DLD1 (cell line): ENCODE data around the gene TUBGCP6.
"Not testable (repeated sequence)": the region's sequence is repeated elsewhere in the genome, so short reads cannot be mapped to it uniquely, and the experiment has no call there.

Experiments
- in situ Hi-C: cut with HindIII; loops from 2 replicates; pipeline ENCODE4 v1.10.0; 2017; ENCODE audit warnings: low sequenced_read_pairs

TUBGCP6 gene

DNA sequence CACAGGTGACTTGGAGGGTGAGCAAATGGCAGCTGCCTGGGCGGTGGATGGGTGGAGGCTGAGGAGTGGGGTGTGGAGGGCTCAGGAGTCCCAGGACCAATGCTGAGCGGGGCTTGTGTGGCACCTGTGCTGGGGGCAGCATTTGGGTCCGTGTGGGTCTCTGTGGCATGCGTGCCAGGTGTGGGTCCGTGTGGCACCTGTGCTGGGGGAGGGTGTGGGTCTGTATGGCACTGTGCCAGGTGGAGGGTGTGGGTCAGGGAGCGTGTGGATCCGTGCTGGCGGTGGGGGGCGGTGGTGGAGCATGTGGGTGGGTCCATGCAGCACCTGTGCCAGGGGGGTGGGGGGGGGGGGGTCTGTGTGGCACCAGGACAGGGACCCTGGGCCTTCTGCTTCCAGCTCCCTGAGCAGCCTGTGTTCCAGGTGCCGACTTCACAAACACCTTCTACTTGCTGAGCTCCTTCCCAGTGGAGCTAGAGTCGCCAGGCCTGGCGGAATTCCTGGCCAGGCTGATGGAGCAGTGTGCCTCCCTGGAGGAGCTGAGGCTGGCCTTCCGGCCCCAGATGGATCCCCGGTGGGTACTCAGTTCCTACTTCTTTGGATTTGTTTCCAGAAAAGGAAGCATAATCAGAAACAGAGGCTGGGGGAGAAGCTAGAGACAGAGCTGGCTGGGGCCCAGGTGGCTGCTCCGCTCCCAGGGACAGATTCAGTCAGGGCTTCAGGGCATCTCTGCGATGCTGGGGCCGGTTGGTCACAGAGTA is 29.3 kb downstream of the TUBGCP6 start:
- in situ Hi-C loops, result no loop called here

DNA sequence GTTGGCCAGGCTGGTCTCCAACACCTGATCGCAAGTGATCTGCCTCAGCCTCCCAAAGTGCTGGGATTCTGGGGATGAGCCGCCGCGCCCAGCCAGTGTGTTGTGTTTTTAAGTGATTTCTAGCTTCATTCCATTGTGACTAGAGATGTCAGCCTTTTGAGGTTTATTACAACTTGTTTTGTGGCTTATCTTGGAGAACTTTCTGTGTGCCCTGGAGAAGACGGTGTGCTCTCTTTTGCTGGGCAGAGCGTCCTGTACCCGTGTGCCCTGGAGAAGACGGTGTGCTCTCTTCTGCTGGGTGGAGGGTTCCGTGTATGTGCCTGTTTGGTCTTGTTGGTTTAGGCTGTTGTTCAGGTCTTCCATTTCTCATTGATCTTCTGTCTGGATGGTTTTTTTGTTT is 31.6 kb downstream of the TUBGCP6 start:
- in situ Hi-C loops, result no loop called here

DNA sequence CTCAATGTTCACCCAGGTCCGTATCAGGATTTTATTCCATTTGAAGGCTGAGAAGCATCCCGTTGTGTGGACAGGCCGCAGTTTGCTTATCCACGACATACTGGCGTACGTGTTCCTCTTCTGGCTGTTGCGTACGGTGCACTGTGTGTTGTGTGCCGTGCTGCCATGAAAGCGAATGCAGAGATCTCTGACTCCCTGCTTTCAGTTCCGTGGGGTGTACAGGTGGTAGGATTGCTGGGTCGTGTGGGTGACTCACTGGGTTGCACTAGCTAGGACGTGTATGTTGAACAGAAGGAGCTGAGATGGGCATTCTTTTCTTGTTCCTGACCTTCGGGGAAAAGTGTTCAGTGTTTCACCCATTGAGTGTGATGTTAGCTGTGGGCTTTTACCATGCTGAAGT is 33.7 kb downstream of the TUBGCP6 start:
- in situ Hi-C loops, result no loop called here

DNA sequence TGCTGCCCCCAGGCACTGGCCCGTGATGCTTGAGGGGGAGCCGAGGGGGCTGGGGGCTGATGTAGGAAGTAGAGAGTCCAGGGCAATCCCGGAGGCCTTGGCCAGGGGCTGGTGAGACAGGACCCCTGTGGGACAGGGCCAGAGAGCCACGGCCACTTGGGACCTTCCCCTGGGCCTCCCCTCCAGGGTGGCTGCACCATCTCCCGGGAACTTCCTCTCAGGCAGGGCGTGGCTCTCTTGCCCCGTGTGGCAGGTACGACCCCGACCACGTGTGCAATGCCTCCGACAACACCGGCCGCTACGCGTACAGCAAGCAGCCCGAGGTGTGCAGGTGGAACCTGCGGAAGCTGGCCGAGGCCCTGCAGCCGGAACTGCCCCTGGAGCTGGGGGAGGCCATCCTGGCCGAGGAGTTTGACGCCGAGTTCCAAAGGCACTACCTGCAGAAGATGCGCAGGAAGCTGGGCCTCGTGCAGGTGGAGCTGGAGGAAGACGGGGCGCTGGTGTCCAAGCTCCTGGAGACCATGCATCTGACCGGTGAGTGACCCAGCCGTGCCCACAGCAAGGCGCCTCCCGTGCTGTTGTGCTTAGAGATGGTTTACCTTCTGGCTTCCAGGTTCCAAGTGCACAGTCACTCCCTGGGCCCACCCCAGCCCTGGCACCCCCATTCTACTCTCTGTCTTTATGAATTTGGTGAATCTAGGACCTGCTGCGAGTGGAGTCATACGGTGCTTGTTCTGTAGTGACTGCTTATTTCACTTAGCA is 34.3 kb downstream of the TUBGCP6 start:
- in situ Hi-C loops, result no loop called here

DNA sequence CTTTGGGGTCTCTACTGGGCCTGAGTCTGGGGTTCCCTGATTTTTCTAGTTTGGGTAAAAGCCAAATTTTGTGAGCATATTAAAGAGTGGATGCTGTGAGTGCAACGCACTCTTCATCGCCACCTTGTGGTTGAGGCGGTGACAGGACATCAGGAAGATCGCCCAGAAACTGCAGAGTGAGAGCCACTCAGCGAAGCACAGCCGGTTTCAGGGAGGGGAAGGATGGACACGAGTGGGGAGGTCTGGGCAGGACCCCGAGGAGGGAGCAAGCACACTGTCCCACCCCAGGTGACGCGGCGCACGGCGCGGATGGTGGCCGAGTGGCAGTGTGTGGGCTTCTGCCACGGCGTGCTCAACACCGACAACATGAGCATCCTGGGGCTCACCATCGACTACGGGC is 34.9 kb downstream of the TUBGCP6 start:
- in situ Hi-C loops, result no loop called here

DNA sequence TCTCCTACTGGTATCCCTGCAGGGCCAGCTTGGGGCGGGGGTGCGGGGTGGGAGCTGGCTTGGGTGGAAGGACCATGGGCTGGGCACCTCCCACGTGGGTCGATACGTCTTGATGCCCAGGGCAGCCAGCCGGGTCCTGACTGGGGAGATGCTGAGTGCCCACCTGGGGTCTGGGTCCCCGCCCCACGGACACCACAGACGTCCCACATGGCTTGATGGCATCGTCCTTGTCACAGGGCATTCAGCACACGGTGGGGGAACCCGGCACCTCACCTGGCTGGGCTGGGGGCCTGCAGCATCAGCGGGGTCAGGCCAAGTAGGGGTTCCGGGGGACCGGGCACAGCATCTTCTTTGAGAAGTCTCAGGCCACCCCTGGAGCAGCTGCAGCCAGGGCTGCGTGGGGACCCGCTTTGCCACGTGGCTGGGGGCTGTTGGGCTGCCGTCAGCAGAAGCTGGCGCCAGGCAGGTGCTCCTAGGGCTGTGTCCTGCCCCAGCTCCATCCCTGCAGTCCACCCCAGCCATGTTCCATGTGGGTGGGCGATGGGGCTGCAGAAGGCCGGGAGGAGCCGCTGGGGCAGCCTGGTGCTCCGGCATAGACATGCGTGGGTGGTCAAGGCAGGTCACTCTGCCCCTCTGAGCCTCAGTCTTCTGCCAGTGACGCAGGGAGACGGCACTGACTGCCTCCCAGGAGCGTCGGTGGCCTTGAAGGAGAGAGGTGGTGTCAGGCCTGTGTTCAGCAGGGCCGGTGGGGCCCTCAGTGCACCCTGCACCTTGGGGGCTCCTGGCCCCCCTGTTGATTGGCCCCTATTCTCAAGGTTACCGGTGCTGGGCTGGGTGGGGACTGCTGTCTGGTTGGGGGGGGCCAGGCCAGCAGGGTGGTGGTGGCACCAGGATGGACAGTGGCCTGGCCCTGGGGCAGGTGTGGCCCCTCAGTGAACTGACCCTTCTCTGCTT is 35.6 kb downstream of the TUBGCP6 start:
- in situ Hi-C loops, result no loop called here

DNA sequence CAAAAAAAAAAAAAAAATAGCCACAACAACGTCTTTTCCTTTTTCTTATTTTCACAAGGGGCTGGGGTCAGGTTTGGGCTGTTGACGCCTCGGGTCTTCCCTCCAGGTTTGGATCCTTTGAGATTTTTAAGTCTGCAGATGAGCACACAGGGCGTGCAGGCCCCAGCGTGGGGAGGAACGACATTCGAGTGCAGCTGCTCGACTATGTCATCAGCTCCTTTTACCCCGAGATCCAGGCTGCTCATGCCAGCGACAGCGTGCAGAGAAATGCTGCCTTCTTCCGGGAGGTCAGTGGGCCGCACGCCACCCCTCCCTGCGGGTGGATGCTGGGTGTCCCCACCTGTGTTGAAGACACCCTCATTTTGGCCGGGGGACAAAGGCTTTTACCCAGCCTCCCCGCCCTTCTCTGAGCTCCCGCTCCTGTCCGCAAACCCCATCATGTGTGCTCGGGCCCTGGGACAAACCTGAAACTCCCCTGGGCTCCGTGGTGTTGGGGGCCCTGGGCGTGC is 36.3 kb downstream of the TUBGCP6 start:
- in situ Hi-C loops, result no loop called here

DNA sequence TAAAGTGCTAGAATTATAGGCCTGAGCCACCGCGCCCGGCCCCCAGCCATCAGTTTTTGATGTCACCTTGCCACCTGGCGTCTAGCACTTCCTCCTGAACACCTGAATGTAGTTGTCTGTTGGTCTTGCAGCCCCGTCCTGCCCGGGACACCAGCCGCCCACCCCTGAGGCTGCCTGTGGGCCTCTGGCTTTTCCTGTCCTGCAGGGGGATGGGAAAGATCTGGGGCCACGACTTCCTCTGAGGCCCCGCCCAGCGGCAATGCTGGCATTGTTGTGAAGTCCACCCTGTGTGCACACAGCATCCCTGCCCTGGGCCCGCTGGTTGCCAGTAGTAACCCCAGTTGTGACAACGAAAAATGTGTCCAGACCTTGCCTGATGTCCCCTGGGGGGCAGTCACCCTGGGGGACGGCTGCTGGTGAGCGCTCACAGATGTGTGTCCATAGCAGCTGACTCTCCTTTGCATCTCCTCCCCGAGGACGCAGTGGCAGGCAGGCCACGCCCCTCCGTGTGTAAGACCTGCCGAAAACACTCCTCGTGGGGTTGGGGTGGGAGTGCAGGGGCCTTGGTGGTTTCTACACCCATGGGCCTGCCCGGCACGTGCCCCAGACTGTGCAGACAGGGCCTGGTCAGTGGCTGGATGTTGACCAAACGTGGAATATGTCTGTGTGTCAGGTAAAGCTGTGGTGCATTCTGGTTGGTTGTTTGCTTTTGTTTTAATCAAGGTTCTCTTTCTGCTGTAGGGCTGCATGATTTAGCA is 37.3 kb downstream of the TUBGCP6 start:
- in situ Hi-C loops, result no loop called here

DNA sequence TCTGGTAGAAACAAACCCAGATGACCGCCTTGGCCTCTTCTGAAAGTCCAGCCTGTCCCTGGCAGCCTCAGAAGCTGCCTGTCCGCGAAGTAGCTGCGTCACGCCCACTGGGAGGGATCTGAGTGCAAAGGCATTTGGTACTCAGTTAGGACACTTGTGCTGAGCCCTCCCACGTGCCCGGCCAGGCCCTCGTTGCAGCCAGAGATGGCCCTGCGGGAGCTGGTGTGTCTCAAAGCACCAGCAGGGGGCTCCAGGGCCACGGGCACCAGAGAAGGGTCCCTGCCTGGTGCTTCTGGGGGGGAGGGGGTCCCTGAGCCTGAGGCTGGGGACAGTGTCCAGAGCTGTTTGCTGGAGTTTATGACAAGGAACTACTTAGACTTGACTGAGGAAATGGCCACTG is 38.2 kb downstream of the TUBGCP6 start:
- in situ Hi-C loops, result no loop called here

DNA sequence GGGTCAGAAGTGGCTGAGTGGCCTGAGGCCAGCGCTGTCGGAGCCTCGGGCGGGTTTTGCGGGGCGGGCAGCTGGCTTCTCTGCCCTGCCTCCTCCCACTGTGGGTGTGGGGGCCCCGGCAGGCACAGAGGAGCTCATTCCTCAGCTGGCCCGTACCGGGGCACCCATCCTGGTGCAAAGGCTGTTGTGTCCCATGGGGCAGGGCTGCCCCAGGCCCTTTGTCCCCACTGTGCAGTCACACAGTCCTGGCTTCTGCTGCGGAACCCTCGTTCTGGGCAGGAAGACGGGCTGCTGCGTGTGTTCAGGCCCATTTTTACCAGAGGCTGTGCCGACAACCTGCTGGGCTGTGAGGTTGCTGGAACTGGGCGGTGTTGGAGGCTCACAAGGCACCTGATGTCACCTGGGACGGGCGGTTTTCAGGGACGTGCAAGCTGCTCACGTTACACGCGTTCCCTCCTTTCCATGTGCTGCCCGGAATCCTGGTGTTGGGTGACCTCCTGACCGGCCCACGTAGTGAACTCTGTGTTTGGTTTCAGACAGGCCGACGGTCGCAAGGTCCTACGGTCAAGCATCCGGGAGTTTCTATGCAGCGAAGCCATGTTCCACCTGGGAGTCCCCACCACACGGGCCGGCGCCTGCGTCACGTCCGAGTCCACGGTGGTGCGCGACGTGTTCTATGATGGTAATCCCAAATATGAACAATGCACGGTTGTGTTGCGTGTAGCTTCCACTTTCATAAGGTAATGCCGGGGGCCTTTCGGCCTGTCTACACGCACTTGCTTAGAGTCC is 38.8 kb downstream of the TUBGCP6 start:
- in situ Hi-C loops, result no loop called here

DNA sequence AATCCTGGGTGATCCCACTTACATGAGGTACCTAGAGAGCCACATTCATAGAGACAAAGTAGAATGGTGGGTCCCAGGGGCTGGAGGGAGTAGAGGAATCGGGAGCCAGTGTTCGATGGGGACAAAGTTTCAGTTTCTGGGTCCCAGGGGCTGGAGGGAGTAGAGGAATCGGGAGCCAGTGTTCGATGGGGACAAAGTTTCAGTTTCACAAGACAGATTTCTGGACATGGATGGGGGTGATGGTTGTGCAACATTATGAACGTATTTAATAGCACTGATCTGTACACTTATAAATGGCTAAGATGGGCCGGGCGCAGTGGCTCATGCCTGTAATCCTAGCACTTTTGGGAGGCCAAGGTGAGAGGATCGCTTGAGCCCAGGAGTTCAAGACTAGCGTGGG is 39.8 kb downstream of the TUBGCP6 start:
- in situ Hi-C loops, result not testable (repeated sequence)

DNA sequence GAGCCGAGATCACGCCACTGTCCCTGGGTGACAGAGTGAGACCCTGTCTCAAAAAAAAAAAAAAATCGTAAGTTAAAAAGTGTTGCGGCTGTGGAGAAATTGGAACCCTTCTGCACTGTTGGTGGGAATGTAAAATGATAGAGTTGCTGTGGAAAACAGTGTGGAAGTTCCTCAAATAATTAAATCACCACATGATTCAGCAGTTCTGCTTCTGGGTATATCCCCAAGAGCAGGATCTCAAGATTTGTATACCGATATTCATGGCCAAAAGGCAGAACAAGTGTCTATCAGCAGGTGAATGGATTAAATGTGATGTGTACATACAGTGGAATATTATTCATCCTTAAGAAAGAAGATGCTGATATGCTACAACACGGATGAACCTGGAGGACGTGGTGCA is 40.3 kb downstream of the TUBGCP6 start:
- in situ Hi-C loops, result no loop called here

DNA sequence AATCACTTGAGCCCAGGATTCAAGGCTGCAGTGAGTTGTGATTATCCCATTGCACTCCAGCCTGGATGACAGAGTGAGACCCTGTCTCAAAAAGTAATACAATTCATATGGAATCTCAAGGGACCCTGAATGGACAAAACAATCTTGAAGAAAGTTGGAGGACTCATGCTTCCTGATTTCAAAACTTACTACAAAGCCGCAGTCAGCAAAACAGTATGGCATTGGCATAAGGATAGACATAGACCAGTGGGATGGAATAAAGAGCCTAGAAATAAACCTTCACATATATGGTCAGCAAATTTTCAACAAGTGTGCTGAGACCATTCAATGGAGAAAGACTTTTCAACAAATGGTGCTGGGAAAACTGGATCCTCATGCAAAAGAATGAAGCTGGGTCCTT is 41.5 kb downstream of the TUBGCP6 start:
- in situ Hi-C loops, result no loop called here

DNA sequence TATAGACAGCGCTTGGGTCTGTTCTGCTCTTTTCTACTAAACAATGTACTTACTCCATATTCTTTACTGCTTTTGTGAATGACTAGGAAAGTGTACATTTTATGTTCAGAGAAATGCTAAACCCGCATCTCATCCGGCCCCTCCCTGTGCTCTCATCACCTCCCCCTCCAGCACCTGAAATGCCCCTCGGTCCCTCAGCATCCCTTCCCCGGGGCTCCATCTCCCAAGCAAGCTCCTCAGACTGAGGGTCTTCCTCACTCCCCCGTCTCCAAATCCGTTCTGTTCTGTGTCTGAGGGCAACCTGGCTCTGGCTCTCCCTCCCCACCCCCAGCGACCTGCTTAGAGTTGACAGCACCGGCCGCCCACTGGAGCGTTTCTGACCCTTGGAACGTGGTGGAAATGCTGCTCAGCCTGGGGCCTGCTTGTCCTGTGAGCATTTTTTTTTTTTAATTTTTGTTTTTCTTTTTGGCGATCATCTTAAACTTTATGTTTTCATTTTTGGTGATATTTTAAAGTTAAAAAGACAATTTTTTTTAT is 42.6 kb downstream of the TUBGCP6 start:
- in situ Hi-C loops, result no loop called here

DNA sequence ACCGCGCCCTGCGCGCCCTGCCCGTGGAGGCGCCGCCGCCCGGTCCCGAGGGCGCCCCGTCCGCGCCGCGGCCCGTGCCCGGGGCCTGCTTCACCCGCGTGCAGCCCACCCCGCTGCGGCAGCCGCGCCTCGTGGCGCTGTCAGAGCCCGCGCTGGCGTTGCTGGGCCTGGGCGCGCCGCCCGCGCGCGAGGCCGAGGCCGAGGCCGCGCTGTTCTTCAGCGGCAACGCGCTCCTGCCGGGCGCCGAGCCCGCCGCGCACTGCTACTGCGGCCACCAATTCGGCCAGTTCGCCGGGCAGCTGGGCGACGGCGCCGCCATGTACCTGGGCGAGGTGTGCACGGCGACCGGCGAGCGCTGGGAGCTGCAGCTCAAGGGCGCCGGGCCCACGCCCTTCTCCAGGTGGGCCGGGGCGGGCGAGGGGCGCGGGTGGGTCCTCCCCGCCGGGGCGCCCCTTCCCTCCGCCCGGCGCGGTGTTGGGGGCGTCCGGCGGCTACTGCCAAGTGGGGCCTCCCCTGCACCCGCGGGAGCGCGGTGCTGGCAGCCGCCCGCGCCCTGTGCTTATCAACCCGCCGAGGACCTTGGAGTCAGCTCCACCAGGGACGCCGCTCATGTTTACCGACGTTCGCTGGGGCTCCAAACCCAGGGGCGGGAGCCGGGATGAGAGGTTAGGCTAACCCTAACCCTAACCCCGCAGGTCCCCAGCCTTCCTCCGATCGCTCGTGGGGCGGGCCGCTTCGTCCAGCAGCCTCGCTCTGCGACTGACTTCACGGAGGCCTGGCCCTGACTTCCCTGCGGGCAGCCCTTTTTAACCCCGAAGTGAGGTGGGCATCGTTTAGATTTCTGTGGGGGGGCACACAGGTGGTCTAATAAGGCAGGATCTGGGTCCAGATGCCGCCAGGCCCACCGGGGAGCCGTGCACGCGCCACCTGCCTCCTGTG is 43.4 kb downstream of the TUBGCP6 start:
- in situ Hi-C loops, result no loop called here

DNA sequence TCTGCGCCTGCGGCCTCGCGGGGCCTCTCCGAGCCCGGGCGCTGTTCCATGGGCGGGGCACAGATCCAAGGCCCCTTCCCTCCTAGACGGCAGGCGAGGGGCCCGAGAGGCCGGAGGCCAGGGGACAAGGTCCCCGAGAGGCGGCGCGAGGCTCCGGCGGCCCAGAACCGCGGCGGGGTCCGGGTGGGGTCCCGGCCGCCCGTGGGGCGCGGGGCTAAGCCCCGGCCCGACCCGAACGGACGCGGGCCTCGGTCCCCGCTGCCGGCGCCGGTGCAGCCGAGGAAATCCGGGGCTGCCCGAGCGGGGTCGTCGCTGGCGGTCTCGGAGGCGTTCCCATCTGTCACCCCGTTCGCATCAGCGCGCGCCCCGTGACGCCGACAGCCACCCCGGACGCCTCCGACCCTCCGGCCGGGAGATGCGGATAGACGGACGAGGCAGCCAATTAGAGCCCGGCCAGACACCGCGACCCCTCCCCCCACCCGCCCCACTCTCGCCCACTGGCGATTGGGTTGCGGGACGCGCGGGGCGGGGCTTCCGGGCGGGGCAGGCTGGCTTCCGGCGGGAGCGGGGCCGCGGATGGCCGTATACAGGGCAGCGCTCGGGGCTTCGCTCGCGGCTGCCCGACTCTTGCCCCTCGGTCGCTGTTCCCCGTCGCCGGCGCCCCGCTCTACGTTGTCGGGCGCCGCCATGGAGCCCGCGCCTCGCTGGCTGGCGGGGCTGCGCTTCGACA is 44.2 kb downstream of the TUBGCP6 start, which contains the start of gene SELENOO:
Gene SELENOO (plus strand): TSS at position 551 of the 730 bp plus-strand sequence. CDS start 26 bp downstream, at position 577.
- in situ Hi-C loops, result no loop called here

DNA sequence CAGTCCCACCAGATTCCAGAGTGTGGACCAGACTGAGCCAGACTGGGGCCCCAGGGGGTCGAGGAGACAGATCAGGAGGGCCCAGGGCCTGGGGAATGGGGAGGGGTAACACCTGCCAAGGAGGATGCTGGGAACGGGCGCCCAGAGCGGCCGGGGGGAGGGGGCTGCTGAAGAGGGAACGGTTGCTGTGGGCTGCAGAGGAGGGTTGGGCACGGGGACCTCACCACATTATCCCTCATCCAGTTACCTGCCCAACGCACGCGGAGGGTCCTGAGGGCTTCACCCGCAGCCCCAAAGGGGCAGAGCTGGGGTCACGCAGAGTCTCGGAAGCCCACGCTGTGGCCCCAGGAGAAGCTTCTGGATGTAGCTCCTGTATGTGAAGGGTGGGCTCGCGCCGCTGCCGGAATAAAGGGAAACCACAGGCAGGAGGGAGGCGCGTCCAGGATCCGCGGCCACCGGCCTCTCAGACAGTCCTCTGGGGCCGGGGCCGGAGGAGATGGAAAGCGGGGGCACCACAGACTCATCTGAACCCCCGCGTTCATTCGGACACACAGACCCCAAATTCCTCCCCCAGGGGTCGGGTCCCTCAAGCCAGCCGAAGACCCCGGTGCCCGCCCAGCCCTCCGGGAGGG is 44.9 kb downstream of the TUBGCP6 start:
- in situ Hi-C loops, result no loop called here
